Measurements from ENCODE around the gene TMEM62. TPM values are rescaled to one million over a fixed set of nuclear protein-coding genes. Genes with fewer than 3 reads are reported as not detected.

The TMEM62 gene
- polyA plus RNA-seq, 3 donors, result 10.5 to 11.3 (median 10.8) TPM

- no peak for TF ChIP-seq CTCF (IDR thresholded peaks at IDR 0.05)
- peaks cover 29% of the 10 kb centered on the region for H3K79me2 ChIP-seq (ENCODE audit: insufficient read depth, low read length)
- H3K9me3 ChIP-seq (replicated peaks in 1 of 2; ENCODE audit: control insufficient read depth in 1 of 2, insufficient read depth in 1 of 2, low read length in 2 of 2), result no peaks in the 10 kb centered on the region
- no peaks in the 10 kb centered on the region for H3K27me3 ChIP-seq (ENCODE audit: control insufficient read depth in 2 of 2, insufficient read depth in 2 of 2, low read length in 2 of 2)
- intact Hi-C loops (cut with micrococcal nuclease), result no loop called here
- H3K4me2 ChIP-seq (replicated peaks; ENCODE audit: extremely low read depth, low read length, poor library complexity, severe bottlenecking), result peak overlapping the region; percentile 87
- H3K27ac ChIP-seq (ENCODE audit: low read depth in 1 of 2, low read length in 2 of 2), result peak overlapping the region in 1 of 2 donors; percentile 89
- H3K27me3 Mint-ChIP-seq (ENCODE audit: low read depth in 3 of 3), result peaks cover 0 to 5% (median 0%) of the 10 kb centered on the region in 3 donors
- peak overlapping the region; percentile 91 to 95 for H3K4me3 Mint-ChIP-seq
- WGBS (ENCODE audit: insufficient coverage), result 10% methylated on average over 8 of the region's 12 CpGs
- H3K36me3 Mint-ChIP-seq, result peaks cover 25 to 34% of the 10 kb centered on the region in 2 donors
- peaks cover 28 to 29% of the 10 kb centered on the region in 2 donors for H3K36me3 ChIP-seq (replicated peaks in 1 of 2; ENCODE audit: control insufficient read depth in 1 of 2, insufficient read depth in 2 of 2, low read length in 2 of 2)
- H3K9ac ChIP-seq (ENCODE audit: insufficient read depth, low read length, poor library complexity, severe bottlenecking), result peak overlapping the region; percentile 94
- peak overlapping the region; percentile 94 for H2AFZ ChIP-seq (ENCODE audit: insufficient read depth, low read depth, low read length, poor library complexity, severe bottlenecking)
- DNase-seq, result no peak
- peak overlapping the region; percentile 72 to 92 (median 81) for H3K27ac Mint-ChIP-seq
- H3K4me1 Mint-ChIP-seq, result peaks cover 25% of the 10 kb centered on the region
- H3K4me1 ChIP-seq (ENCODE audit: control insufficient read depth in 1 of 2, insufficient read depth in 2 of 2, low read length in 2 of 2), result peaks cover 15 to 22% of the 10 kb centered on the region in 2 donors
- H3K4me3 ChIP-seq (replicated peaks in 1 of 3; ENCODE audit: low read depth in 2 of 3, low read length in 3 of 3), result peak overlapping the region; percentile 67 to 90 (median 73)
- peaks cover 0 to 6% (median 2%) of the 10 kb centered on the region in 7 donors for H3K9me3 Mint-ChIP-seq
- H4K20me1 ChIP-seq (ENCODE audit: insufficient read depth, low read length), result no peaks in the 10 kb centered on the region
Observed at GRCh38 chr15:43134157-43134635, 810 bp downstream of the TMEM62 start.

DNA sequence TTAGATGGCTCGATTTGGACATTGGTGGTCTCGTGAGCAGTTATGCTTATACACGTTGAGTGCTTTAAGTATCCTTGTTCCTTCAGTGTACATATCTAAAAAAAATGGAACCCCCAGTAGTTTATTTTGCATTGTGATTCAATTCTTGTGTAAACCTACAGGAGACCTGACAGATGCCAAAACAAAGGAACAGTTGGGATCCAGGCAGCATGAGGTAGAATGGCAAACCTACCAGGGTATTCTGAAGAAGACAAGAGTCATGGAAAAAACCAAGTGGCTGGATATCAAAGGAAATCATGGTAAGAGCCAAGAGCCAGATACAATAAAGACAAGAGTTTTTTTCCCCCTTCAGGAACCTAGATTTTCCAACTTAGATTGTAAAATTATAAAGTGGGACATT is 2.0 kb downstream of the TMEM62 start:
- Histone ChIP-seq H3K4me1 (ENCODE audit: control insufficient read depth in 1 of 2, insufficient read depth in 2 of 2, low read length in 2 of 2) (peaks cover 15 to 18% of the 10 kb centered on the region in 2 donors), H3K9ac (ENCODE audit: insufficient read depth, low read length, poor library complexity, severe bottlenecking) (no peak overlapping the region), H3K27me3 (ENCODE audit: control insufficient read depth in 2 of 2, insufficient read depth in 2 of 2, low read length in 2 of 2) (no peaks in the 10 kb centered on the region), H4K20me1 (ENCODE audit: insufficient read depth, low read length) (no peaks in the 10 kb centered on the region), H3K9me3 (replicated peaks in 1 of 2; ENCODE audit: control insufficient read depth in 1 of 2, insufficient read depth in 1 of 2, low read length in 2 of 2) (no peaks in the 10 kb centered on the region), H3K36me3 (replicated peaks in 1 of 2; ENCODE audit: control insufficient read depth in 1 of 2, insufficient read depth in 2 of 2, low read length in 2 of 2) (peaks cover 40% of the 10 kb centered on the region in 2 donors), H3K79me2 (ENCODE audit: insufficient read depth, low read length) (peaks cover 29% of the 10 kb centered on the region), H3K4me2 (replicated peaks; ENCODE audit: extremely low read depth, low read length, poor library complexity, severe bottlenecking) (no peak overlapping the region), H2AFZ (ENCODE audit: insufficient read depth, low read depth, low read length, poor library complexity, severe bottlenecking) (no peak overlapping the region), H3K4me3 (replicated peaks in 1 of 3; ENCODE audit: low read depth in 2 of 3, low read length in 3 of 3) (no peak overlapping the region), H3K27ac (ENCODE audit: low read depth in 1 of 2, low read length in 2 of 2) (no peak overlapping the region)
- peak overlapping the region in 1 of 7 donors; percentile 67 for H3K27ac Mint-ChIP-seq
- peaks cover 0 to 4% (median 0%) of the 10 kb centered on the region in 7 donors for H3K9me3 Mint-ChIP-seq
- H3K4me3 Mint-ChIP-seq, result no peak overlapping the region
- H3K27me3 Mint-ChIP-seq (ENCODE audit: low read depth in 3 of 3), result peaks cover 0 to 5% (median 0%) of the 10 kb centered on the region in 3 donors
- no peak for TF ChIP-seq CTCF (IDR thresholded peaks at IDR 0.05)
- H3K36me3 Mint-ChIP-seq, result peaks cover 35 to 45% of the 10 kb centered on the region in 2 donors
- intact Hi-C loops (cut with micrococcal nuclease), result no loop called here
- no peak for DNase-seq
- H3K4me1 Mint-ChIP-seq, result peaks cover 20% of the 10 kb centered on the region
- no CpG with 5 or more reads among the region's 3 CpGs for WGBS (ENCODE audit: insufficient coverage)
